GM18873 (cell line): ENCODE data around the gene PELI2.

Source experiments
- ATAC-seq: cut with Tn5 transposase; IDR thresholded peaks from one replicate; pipeline ENCODE4 v1.9.1; 2021; ENCODE audit warnings: mild to moderate bottlenecking, moderate library complexity, moderate number of reproducible peaks; ENCODE audit not compliant: unreplicated experiment, low FRiP score

The PELI2 gene

DNA sequence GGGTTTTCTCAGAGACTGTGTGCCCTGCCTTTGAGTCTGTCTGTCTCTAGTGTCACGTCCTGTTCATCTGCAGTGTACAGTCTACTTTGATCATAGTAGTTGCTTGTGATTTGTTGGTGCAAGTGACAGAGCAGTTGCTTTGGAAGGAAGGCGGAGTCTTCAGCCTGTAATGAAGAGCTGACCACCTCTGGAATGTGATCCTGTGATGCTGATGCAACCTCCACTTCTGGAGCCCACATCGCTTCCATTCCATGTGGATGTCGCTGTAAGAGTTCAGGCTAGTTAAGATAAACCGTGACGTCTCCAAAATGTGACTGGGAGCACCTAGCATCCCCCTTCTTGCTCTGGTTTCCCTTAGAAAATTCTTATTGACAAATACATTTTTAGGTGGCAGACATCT, 51.8 kb downstream of the PELI2 start:
- ATAC-seq = no peak

DNA sequence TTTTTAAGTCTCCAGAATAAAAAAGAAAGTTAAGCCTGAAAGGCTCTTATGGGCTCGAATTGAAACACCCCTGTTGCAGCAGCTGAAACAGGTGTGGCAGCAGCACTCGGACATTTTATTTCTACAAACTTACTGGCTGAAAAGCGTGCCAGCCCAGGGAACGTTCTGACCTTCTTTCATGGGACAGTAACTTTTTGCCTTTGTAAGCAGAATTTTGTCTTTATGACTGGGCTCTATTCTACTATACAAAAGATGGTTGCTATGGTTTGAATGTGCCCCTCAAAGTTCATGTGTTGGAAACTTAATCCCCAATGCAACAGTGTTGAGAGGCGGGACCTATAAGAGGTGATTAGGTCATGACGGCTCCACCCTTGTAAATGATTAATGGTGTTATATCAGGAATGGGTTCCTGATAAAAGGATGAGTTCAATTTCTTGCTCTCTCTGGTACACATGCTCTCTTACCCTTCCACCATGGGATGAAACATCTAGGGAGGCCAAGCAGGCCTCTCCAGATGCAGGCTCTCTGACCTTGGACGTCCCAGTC, 52.7 kb downstream of the PELI2 start:
- no peak for ATAC-seq

DNA sequence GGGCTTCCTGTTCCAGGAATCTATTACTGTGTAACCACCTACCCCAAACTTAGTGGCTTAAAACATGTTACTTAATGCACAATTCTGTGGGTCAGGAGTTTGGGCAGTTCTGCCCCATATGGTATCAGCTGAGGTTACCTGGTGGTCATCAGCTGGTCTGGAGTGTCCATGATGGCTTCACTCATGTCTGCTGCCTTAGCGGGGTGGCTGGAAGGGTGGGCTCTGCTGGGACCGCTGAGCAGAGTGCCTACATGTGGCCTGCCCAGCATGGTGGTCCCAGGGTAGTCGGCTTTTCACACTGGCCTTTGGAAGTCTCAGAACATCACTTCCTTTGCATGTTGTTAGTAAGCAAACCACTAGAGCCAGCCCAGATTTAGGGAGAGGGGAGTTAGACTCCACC, 53.9 kb downstream of the PELI2 start:
- ATAC-seq = no peak

DNA sequence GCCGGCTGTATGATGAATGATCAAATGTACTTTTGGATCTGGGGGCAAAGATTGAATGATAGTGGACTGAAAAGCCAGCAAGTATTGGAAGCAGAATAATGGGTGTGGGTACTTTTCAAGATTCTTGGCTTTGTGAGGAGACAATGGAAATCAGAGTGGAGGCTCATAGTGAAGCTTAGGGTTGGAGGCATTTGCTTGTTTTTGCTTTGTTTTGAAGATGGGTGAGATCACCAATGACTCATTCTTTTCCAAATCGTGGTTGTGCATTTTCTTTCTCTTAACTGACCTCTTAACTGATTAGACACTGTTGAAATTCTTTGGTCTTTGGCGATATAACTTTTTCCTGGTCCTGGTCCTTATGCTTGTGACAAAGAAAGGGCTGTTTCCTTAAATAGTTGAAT, 54.4 kb downstream of the PELI2 start:
- no peak for ATAC-seq

DNA sequence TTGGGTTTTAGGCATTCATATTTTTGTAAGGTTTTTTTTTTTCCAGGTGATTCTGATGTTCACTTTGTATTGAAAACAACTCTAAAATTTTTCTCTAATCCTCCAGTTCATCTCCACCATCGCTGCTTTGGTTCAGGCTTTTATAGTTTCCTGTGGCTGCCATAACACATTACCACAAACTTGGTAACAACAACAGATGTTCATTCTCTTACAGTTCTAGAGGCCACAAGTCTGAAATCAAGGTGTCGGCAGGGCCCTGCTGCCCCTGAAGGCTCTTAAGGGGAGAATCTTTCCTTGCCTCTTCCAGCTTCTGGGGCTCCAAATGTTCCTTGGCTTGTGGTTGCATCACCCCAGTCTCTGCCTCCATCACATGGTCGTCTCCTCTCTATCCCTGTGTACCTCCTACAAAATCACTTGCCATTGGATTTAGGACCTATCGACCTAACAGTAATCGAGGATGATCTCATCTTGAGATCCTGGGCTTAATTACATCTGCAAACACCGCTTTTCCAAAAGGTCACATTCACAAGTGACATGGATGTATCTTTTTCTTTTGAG, 55.2 kb downstream of the PELI2 start:
- ATAC-seq = no peak

DNA sequence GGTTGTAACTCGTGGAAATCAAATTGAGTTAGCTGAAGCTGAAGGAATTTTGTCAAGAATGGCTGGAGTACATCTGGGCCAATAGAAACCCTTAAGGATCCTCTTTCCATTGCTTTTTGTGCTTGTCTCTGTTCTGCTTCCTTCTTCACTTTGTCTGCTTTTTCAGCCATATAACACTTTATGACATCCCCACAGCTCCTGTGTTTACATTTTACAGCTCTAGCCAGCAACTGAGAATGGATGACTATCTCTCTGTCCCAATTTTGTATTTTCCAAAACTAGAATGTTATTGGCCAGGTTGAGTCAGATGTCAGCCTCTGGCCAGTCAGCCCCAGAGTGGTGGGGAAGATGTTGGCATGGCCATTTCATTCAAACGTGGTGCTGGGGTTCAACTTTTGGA, 57.6 kb downstream of the PELI2 start:
- no peak for ATAC-seq

DNA sequence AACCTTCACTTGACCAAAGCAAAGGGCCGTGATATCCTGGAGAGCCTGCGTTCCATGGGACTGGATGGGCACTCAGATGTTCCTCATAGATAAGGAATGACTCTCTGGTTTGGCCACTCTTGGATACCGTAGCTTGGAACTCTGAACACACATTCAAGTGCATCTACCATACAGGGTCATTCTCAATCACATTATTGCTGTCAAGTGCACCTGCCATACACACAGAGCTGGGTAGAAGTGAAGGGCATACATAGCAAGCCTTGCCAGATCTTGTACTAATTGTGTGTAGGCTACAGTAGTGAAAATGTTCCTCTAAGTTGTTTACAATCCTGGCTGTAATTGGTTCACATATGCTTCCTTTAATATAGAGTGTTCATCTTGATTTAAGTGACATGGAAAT, 58.3 kb downstream of the PELI2 start:
- no peak for ATAC-seq

DNA sequence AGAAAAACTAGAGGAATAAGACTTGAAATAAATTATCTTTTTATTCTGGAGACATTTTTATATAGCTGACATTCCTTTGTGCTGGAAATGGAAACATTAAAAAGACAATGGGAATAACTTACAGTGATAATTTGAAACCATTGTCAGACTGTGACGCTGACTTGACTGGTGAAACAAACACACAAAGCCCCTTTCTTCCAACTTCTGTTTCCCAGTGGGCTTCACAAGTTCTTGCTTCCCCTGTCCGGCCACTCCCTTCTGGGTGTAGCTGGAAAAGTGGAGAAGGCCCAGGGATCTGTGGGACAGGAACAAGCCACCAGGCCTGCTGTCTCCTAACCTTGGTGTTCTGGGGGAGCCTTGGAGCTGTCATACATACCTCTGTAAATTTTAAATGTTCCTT, 58.8 kb downstream of the PELI2 start:
- no peak for ATAC-seq

DNA sequence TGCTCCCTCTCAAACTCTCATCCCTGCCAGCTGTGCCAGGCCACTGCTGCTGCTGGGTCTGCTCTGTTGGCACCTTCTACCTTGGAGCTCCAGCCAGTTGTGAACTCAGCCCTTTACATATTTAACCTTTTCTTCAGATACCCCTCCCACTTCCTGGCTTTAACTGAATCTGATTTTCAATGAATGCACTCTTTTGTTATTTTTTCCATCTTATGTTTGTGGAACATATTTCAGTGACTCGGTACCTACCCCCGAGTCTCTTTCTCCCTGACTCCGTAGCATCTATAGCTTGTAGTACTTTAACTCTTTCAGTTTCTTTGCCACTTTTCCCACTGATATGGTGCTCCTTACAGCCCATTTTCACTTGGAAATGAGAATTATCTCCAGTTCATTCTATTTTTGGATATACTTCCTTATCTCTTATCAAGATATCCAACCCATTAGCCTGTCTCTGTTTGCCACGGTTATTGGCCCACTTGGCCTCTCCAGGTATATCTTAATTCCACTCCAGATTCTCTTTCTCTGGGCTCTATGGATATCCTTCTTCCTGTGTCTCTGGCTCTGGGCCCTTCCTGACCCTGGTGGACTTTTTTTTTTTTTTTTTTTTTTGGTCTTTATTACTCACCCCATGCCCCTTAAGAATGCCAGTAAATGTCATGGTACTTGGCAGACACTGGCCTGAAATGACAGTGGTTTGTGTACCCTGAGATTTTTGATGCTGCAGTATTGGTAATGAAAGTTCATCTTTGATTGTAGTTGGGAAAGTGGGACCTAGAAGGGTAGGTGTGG, 62.7 kb downstream of the PELI2 start:
- no peak for ATAC-seq

DNA sequence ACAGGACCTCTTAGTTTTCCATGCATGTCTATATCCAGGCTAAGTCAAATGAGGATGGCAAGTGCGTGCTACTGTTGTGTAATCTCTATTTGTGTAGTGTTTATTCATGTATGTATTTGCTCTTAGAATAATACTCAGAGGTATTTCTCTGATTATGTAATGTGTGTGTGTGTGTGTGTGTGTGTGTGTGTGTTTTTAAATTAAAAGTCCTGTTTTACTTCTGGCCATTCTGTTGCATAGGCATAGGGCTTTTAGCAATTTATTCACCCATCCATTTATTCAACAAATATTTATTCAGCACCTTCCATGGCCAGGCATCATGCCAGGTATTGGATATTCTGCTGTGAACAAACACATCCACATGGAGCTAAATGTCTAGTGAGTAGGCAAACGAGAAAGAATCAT, 63.5 kb downstream of the PELI2 start:
- no peak for ATAC-seq

DNA sequence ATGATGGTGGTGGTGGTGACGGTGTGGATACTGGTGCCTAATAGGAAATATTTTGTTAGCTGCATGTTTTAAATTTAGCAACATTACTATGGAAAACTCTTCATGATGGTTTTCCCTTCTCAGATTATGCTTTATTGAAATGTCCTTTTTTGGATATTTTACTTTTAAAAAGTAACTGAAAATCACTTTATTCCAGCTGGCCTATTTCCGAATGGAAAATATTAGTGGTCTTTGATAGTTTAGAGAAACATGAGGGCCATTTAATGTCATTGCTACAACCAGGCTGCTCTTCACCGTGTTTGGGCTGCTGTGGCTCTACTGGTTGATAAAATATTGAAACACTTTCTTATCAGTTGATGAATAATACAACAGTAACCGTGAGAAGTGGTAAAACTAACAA, 64.2 kb downstream of the PELI2 start:
- no peak for ATAC-seq

DNA sequence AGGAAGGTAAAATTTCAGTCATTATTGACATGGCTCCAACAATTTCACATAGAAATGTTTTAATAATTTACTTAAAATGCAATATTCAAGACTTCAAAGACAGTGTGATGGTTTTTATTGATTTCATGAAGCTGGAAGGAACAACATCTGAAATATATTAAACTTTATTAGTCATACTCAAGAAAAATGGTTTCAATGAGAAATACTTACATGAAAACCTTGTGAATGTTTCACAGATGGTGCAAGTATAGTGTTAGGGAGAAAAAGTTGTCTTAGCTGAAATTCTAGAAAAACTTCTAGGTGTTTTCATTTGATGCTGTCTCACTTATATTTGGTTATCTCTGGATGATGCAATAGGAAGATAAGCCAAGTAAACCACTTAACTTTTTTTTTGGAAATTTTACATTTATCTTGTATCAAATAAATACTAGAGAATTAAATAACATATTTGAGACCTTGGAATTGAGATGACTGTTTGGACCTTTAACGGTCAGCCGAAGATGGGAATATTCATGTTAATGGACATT, 65.5 kb downstream of the PELI2 start:
- no peak for ATAC-seq

DNA sequence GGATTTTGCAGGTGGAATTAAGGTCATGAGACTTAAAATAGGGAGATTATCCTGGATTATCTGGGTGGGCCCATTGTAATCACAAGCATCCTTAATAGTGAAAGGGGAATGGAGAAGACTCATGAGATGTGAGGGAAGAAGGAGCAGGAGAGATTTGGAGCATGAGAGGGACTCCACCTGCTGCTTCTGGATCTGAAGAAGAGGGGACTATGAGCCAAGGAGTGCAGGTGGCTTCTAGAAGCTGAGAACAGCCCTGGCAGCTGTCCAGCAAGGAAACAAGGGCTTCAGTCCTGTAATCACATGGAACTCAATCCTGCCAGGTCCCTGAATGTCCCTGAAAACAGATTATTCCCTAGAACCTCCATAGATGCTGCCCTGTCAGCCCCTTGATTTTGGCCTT, 67.8 kb downstream of the PELI2 start:
- ATAC-seq = no peak

DNA sequence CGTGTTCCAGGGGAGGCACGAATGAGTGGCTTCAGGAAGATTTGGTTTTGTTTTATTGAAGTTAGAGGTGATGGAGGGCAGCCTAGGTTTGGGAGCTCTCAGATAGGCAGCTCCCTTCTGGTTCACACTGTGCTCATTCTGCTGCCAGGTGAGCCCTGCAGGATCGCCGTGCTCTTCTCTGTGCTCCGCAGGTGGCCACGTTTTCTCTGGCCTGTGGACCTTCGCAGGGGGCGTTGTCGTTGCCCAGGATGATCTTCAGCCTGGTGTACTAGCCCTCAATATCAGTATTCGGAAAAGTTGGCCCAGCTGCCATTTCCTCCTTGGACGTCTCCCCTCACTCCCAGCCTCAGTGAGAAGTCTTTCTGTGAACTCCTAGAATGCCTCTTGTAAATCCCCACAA, 69.5 kb downstream of the PELI2 start:
- no peak for ATAC-seq

DNA sequence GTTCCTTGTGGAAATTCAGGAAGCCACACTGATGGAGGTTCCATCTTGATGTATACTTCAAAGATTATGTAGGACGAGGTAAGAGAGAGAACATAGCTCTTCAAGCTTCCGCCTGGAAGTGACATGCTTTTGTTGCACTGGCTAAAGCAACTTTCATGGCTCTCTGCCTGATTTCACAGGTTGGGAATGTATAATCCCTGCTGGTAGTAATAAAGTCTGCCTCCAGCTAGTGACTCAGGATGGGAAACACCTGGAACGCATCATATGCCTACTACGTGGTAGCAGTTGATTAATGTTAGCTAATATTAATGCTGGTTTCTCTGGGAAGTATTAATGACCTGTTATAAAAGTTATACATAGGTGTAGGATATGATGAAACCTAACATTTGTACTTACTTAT, 71.1 kb downstream of the PELI2 start:
- no peak for ATAC-seq

DNA sequence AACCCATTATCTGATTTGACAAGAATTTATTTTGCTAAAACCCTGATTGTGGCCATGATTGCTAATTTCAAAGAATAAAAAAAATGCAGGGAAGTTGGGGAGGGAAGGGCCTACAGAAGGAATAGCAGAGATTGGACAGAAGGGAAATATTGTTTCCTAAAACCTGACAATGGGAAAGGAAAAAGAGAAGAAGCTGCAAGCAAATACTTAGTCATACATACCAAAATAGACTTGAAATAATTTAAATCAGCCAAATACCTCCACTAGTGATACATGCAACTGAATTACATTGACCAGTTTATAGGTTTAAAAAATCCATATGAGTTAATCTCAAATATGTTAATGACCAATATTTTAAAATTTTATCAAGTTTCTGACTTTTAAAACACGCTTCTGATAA, 75.1 kb downstream of the PELI2 start:
- ATAC-seq = no peak

DNA sequence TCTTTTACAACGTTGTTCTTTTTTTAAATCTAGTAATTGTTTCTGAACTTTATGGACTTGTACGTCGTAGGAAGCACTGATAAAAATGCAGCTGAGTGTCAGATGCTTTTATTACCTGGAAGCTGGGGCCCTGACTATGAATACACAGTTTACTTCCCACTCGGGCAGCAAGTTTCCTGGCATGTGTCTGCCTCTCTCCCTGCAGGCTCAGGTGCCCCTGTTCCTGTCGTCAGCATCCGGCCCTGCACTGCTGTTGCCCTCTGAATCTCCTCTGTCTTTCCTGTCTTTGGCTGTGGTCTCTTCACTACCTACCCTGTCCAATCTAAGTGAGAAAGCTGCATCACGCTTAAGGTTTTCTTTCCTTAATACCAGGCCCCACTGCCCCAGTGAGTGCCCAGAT, 75.8 kb downstream of the PELI2 start:
- no peak for ATAC-seq

DNA sequence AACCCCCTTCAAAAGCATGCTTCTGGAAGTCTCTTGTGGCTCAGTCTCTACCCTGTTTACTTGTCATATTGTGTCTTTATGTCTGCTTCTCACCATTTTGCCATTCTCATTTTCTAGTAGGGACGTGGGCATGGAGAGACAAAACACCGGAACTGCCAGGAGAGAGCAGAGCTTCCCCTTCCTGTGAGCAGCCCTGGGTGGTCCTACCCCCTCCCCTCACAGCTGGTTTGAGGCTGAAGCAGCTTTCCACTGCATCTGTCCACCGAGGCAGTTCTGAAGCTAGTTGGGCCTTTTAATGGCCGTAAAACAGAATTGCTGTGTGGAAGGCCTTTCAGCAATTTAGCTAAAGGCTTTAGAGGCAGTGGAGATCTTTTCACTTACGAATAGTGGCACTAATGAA, 77.0 kb downstream of the PELI2 start:
- ATAC-seq = no peak

DNA sequence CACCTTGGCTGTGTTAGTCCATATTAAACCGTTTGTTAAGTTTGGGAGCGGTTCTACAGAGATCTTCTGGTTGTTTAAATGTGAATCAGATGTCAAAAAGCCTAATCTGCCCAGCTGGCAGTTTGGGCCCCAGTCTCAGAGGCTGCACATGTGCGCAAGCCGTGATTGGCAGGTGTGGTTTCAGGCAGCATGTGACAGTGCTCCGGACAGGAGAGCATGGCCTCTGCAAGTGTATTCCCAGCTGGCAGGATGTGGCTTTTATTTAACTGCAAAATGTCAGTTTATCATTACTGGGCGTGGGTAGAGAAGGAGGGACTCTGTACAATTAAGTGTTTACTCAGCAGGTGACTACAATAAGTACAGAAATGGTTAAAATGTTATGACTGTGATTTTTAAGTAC, 77.5 kb downstream of the PELI2 start:
- peak; percentile 71 for ATAC-seq

DNA sequence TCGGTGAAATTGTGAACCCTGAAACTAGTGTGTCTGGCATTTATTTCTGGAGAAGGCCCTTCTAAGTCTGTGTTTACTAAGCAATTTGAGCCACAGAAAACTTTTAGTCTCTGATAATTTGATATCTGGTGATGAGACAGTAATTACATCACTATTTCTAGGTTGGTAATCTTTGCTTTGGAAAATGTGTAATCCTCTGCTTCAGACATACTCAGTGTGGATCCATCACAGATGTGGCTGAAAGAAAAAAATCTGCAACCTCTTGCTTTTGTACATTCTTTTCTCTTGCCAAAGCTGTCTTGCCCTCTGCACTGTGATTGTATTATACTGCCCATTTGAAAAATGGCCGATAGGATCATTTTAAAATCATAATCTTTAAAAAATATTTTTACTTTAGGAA, 78.1 kb downstream of the PELI2 start:
- ATAC-seq = no peak

DNA sequence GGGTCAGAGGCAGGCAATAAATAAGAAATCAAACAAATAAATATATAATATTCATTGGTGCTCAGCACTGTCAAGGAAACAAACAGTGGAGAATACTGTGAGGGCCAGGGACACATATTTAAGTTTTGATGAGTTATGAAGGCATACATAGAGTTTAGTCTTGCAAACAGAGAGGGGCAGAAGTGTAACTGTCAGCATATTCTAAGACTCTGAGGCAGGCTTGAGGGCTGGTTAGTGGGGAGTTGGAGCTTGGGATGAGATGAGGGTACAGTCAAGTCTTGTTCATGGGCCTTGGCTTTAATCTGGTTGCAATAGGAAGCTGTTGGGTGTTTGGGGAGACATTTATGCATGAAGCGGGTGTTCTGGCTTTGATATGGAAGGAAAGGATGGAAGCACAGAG, 78.9 kb downstream of the PELI2 start:
- ATAC-seq = no peak

DNA sequence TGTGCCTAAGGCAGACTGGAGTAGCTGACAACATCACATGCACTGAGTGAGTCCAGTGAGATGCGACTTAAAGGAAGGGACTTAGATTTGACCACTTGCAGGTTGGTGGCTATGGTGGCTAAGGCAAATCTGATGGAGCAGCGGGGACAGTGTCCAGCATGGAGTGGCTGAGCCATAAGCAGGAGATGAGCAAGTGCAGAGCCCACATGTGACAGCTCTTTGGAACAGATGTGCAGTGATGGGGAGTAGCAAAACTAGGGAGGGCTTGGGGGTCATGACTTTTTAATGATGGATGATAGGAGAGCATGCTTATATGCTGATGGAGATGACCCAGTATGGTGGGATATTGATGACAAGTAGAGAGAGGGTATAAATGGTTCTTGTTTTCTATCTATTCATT, 80.2 kb downstream of the PELI2 start:
- no peak for ATAC-seq
